MG63 (cell line): ENCODE results near the gene SLX9. TPM values are rescaled to one million over a fixed set of nuclear protein-coding genes. Genes with fewer than 3 reads are reported as not detected.

Source experiments
- DNase-seq: peaks from one replicate; pipeline ENCODE4 v3.0.0-alpha.2; 2020
- H3K27me3 ChIP-seq: fragments of 250-450 bp; sonication (Bioruptor Pico); 2 replicates; pipeline ENCODE4 v1.5.1; 2020; ENCODE audit warnings: mild to moderate bottlenecking, moderate library complexity
- H3K36me3 ChIP-seq: fragments of 250-450 bp; sonication (Bioruptor Pico); 2 replicates; pipeline ENCODE4 v1.5.1; 2020; ENCODE audit warnings: mild to moderate bottlenecking, moderate library complexity
- H3K4me3 ChIP-seq: fragments of 250-450 bp; sonication (Bioruptor Pico); 2 replicates; pipeline ENCODE4 v1.5.1; 2020; ENCODE audit warnings: mild to moderate bottlenecking, moderate library complexity
- H3K9me3 ChIP-seq: fragments of 250-450 bp; sonication (Bioruptor Pico); 2 replicates; pipeline ENCODE4 v1.5.1; 2020; ENCODE audit warnings: mild to moderate bottlenecking, moderate library complexity
- total RNA-seq: library from RNA; depleted of rRNA; stranded (reverse); fragments of >200 nt; shearing (Covaris generic); gene quantifications from 2 replicates; pipeline ENCODE4 v1.2.3, GENCODE V29; 2014; ENCODE audit warnings: low replicate concordance

Gene SLX9
- total RNA-seq, 1 experiment from 2014 or later = 55.6 TPM

- Histone ChIP-seq H3K9me3 (no peaks in the 10 kb centered on the region), H3K36me3 (peaks cover 4% of the 10 kb centered on the region; the same call in 1 of the 2 replicates), H3K4me3 (no peak overlapping the region), H3K27me3 (no peaks in the 10 kb centered on the region)
- DNase-seq = no peak
These were observed 43.8 kb downstream of the SLX9 start for GRCh38 chr21:44983421-44984206.

GRCh38 chr21:44984428-44984791 lies 44.6 kb downstream of the SLX9 start:
- DNase-seq = no peak
- no peaks in the 10 kb centered on the region for H3K9me3 ChIP-seq
- H3K27me3 ChIP-seq = no peaks in the 10 kb centered on the region
- H3K36me3 ChIP-seq = peaks cover 3% of the 10 kb centered on the region; the same call in 1 of the 2 replicates
- H3K4me3 ChIP-seq = no peak overlapping the region

- H3K4me3 ChIP-seq = no peak overlapping the region
- peak; percentile 0 for DNase-seq
- no peaks in the 10 kb centered on the region for H3K27me3 ChIP-seq
- H3K9me3 ChIP-seq = no peaks in the 10 kb centered on the region
- H3K36me3 ChIP-seq = no peaks in the 10 kb centered on the region
These were observed 45.1 kb downstream of the SLX9 start for GRCh38 chr21:44984792-44985440.

- H3K4me3 ChIP-seq = no peak overlapping the region
- no peaks in the 10 kb centered on the region for H3K36me3 ChIP-seq
- DNase-seq = peak; percentile 4
- H3K27me3 ChIP-seq = no peaks in the 10 kb centered on the region
- no peaks in the 10 kb centered on the region for H3K9me3 ChIP-seq
These were observed 45.9 kb downstream of the SLX9 start for GRCh38 chr21:44985441-44986401.

DNA sequence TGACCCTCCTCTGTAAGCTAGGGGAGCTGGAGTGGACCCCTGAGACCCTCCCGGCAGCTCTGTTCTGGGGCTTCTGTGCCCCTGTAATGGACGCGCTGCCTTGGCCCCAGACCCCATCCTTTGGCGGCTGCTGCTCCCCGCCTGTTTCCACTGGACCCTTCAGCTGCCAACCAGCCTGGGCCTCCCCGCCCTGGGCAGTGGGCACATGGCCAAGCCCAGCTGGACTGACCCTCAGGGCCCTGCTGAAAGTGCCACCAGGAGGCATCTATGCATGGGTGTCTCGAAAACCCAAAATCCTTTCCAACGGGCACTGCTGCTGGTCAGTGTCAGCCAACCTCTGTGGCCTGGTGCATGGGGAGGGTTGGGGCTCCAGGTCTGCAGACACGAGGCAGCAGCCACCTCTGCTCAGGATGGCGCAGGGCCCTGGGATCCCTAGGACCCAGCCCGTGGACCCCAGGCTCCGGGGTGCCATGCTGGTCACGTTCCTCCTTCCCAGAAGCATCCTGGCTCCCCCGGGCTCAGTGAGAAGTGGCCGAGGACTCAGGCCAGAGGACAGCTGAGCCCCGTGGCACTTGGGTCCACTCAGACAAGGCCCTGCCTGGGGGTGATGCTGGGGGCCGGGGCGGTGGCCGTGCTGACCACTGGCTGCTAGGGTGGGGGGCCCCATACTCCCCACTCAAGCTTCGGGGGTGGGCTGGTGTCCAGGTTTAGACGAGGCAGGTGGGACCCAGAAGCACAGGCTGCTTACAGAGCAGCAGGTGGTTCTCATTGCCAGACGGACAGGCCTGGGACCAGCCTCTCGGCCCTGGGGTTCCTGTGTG lies 46.9 kb downstream of the SLX9 start:
- Histone ChIP-seq H3K4me3 (no peak overlapping the region), H3K27me3 (no peaks in the 10 kb centered on the region), H3K36me3 (no peaks in the 10 kb centered on the region), H3K9me3 (no peaks in the 10 kb centered on the region)
- DNase-seq = no peak

DNA sequence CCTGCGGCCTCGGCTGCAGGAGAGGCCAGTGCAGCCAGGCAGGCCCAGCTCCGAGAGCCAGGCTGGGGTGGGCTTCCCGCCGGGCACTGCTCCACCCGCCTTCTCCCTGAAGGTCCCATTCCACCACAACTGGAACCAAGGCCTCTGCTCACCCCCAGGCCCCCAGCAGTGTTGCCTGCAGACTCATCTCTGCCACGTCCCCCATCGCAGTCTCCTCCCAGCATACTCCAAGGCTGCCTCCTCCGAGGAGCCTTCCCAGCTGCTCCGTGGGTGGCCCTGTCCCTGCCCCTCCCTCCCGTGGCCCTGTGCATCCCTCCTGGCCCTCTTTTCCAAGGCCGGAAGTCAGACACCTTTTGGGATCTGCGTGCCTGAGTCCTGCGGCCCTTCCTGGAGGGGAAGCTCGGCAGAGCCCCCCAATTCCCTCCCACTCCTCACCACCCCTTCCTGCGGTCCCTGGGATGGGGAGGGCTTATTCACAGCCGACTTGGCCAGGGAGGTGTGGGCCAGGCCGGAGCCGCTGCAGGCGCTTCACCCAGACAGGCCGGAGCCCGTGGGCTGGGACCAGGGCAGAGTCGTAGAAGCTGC lies 47.6 kb downstream of the SLX9 start:
- Histone ChIP-seq H3K36me3 (no peaks in the 10 kb centered on the region), H3K27me3 (no peaks in the 10 kb centered on the region), H3K4me3 (no peak overlapping the region), H3K9me3 (no peaks in the 10 kb centered on the region)
- no peak for DNase-seq

GRCh38 chr21:44987886-44988606 lies 48.2 kb downstream of the SLX9 start:
- H3K9me3 ChIP-seq = no peaks in the 10 kb centered on the region
- H3K4me3 ChIP-seq = no peak overlapping the region

DNA sequence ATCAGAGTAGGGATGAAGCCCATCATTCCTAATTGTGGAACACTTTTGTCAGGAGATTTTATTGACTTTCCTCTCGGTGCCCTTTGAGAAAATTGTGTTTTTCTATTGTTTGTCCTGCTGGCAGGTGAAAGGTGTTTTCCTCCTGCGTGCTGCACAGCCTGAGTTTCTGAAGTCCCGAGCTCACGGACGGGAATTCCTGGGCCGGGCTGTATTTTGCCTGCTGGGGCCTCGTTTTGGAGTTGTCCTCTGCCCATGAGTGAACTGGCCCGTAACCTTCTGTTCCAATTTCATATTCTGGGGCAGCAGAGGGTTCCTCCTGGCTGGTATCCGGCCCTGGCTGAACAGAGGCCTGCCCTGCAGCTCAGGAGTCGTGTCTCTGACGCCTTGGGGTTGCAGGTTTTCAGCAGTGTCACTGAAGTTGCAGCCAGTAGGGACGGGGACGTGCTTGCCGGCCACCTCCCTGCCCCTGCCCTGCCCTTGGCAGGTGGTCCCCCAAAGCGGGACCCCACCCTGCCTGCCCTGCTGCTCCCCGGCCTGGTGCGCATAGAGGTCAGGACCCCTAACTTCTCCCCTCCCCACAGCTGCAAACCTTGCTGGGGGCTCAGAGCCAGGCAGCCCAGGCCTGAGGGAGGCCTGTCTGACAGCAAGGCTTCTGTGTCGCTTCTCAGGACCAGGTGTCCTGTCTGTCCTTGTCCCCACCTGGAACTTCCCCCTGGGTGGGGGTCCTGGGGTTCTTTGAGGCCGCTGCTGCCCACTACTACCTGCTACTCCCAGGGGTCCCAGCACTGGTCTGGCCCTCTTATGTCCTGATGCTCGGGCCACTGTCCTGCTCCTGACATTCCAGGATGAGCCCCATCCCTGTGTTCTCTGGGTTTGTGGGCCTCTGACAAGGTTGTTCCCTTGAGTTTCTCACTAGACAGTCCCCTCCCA lies 49.0 kb downstream of the SLX9 start:
- Histone ChIP-seq H3K36me3 (no peaks in the 10 kb centered on the region), H3K4me3 (no peak overlapping the region), H3K9me3 (no peaks in the 10 kb centered on the region), H3K27me3 (no peaks in the 10 kb centered on the region)
- no peak for DNase-seq

More at GRCh38 chr21:44987886-44988606, 48.2 kb downstream of the SLX9 start:
- Histone ChIP-seq H3K36me3 (no peaks in the 10 kb centered on the region), H3K27me3 (no peaks in the 10 kb centered on the region)
- no peak for DNase-seq

- H3K27me3 ChIP-seq = no peaks in the 10 kb centered on the region
- no peak for DNase-seq
- H3K36me3 ChIP-seq = no peaks in the 10 kb centered on the region
- no peaks in the 10 kb centered on the region for H3K9me3 ChIP-seq
- no peak overlapping the region for H3K4me3 ChIP-seq
These were observed 49.7 kb downstream of the SLX9 start for GRCh38 chr21:44989537-44989886.

DNA sequence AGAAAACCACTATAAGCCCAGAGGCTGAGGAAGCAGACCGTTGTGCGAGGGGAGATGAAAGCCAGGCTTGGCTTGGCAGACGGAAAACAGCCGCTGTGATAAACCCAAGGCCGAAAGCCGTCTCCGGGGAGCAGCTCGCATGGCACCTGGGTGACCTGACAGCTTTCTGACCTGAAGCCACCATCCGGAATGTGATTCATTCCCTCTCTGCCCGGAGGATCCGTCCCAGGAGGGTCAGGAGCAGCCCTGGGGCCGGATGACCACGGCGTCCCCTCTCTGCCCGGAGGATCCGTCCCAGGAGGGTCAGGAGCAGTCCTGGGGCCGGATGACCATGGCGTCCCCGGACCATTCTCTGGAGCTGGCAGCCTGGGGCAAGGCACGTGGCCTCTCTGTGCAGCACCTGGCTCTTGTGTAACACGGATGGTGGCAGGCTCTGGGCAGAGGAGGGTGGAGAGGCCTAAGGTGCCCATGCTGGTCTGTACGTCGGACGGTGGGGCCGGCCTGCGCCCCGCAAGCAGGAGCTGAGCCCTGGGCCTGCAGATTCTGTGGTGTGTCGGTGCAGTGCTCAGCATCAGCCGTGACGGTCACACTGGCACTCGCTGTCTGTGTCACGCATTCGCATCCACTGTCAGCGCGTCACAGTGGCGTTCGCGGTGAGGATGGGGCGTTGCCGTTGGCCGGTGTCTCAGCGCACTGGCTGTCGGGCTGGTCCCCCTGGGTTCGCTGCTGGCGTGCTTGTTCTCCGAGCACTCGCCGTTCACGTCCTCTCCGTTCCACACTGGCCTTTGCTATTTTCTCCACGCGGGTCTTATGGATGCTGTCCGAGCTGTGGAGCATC lies 50.3 kb downstream of the SLX9 start:
- DNase-seq = no peak
- Histone ChIP-seq H3K4me3 (no peak overlapping the region), H3K36me3 (no peaks in the 10 kb centered on the region), H3K9me3 (no peaks in the 10 kb centered on the region), H3K27me3 (no peaks in the 10 kb centered on the region)

DNA sequence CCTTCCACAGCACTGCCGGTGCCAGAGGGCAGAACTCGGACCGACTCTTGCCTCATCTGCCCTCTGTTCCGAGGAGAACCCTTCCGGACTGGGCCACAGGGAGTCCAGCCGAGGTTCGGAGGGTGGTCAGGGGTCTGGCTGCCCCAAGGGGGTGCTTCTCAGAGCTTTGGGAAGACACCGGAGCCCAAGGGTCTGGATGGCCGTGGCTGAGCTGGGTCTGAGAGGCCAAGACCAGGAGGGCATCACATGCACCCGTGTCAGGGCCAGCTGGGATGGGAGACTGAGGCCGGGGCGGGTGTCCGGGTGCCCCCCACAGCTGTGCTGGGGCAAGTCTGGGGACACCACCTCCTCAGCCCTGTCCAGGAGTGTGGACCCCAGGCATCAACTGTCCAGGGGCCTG lies 51.1 kb downstream of the SLX9 start:
- Histone ChIP-seq H3K27me3 (no peaks in the 10 kb centered on the region), H3K36me3 (no peaks in the 10 kb centered on the region), H3K4me3 (no peak overlapping the region), H3K9me3 (no peaks in the 10 kb centered on the region)
- no peak for DNase-seq

- H3K36me3 ChIP-seq = no peaks in the 10 kb centered on the region
- no peak for DNase-seq
These were observed 52.0 kb downstream of the SLX9 start for GRCh38 chr21:44991538-44992483.

DNA sequence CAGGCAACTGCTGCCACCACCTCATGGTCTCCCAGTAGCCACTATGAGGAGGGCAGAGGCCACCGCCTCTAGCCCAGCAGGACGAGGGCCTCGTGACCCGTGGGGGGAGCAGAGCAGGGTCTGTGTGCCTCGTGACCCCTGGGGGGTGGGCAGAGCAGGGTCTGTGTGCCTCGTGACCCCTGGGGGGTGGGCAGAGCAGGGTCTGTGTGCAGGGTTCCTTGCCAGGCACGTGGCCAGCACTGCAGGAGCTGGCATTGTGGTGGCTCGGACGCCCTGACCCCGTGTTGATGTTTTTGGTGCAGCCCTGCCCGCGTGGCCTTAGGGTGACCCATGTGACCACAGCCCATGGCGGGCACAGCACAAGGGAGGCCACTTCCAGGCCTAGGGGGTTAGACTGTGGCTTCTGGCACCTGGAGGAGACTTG lies 52.8 kb downstream of the SLX9 start:
- Histone ChIP-seq H3K27me3 (no peaks in the 10 kb centered on the region), H3K4me3 (no peak overlapping the region), H3K36me3 (no peaks in the 10 kb centered on the region), H3K9me3 (no peaks in the 10 kb centered on the region)
- no peak for DNase-seq

More at GRCh38 chr21:44991538-44992483, 52.0 kb downstream of the SLX9 start:
- H3K27me3 ChIP-seq = no peaks in the 10 kb centered on the region
- no peak overlapping the region for H3K4me3 ChIP-seq
- no peaks in the 10 kb centered on the region for H3K9me3 ChIP-seq
